Omental fat pad (tissue), 4 donors: Measurements from ENCODE around the gene FAM131C. TPM values are rescaled to one million over a fixed set of nuclear protein-coding genes. Genes with fewer than 3 reads are reported as not detected.
"Not testable (repeated sequence)": the region's sequence is repeated elsewhere in the genome, so short reads cannot be mapped to it uniquely, and the experiment has no call there.

Experiments
- ATAC-seq: fragments of 150-250 bp; one replicate; pipeline ENCODE4 v1.9.1; 2016; ENCODE audit warnings: mild to moderate bottlenecking, moderate library complexity; ENCODE audit not compliant: low FRiP score
- DNase-seq: peaks from one replicate; pipeline ENCODE4 v3.0.0-alpha.2; 2019; ENCODE audit warnings: low spot score
- total RNA-seq, 4 donors: library from RNA; depleted of rRNA; stranded (reverse); fragments of >200 nt; gene quantifications; one replicate each; pipeline ENCODE4 v1.1.0, GENCODE V29; 2016
- TF ChIP-seq, protein P1 (sequence below), 3 donors: fragments of 450-650 bp; IDR thresholded peaks; one replicate each; pipeline ENCODE4 v1.5.1; 2016 to 2017; ENCODE audit warnings: antibody characterized with exemption in 3 of 3, mild to moderate bottlenecking in 3 of 3, moderate library complexity in 2 of 3

The FAM131C gene
- total RNA-seq, 4 donors from 2014 or later = not detected

DNA sequence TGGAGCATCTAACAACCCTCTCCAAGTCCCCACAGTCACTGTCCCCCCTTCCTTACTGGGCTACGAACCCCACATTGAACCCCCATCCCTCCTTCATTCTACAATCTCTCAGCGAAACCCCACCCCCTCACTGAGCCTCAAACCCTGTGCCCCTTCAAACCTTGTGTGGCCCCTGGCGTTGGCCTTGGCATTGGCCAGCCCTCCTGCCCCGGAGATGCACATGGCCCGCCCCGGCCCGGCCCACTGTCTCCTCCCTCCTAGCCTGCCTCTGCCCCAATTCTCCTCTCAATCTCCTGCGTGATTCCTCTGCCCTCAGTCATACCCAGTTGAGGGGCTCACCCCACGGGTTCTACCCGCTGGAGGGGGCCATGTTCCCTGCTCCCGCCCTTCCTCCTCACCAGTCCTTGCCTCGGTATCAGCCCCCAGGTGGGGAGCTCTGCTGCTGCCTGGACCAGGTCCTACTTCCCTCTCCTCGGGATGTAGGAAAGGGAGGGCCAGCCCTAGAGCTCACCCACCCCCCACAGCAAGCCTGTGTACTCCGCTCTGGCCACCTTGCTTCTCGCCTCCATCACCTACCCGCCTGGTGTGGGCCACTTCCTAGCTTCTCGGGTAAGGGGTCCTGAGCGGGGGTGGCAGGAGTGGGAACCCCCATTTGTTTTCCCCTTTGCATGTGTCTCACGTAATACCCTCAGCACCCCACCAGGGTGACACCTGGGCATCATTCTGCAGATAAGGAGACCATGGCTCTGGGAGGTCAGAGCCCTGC is 45.0 kb downstream of the FAM131C start:
- DNase-seq (no peak), ATAC-seq (no peak)
- TF ChIP-seq, protein P1, sequence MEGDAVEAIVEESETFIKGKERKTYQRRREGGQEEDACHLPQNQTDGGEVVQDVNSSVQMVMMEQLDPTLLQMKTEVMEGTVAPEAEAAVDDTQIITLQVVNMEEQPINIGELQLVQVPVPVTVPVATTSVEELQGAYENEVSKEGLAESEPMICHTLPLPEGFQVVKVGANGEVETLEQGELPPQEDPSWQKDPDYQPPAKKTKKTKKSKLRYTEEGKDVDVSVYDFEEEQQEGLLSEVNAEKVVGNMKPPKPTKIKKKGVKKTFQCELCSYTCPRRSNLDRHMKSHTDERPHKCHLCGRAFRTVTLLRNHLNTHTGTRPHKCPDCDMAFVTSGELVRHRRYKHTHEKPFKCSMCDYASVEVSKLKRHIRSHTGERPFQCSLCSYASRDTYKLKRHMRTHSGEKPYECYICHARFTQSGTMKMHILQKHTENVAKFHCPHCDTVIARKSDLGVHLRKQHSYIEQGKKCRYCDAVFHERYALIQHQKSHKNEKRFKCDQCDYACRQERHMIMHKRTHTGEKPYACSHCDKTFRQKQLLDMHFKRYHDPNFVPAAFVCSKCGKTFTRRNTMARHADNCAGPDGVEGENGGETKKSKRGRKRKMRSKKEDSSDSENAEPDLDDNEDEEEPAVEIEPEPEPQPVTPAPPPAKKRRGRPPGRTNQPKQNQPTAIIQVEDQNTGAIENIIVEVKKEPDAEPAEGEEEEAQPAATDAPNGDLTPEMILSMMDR (IDR thresholded peaks at IDR 0.05) = no peak

DNA sequence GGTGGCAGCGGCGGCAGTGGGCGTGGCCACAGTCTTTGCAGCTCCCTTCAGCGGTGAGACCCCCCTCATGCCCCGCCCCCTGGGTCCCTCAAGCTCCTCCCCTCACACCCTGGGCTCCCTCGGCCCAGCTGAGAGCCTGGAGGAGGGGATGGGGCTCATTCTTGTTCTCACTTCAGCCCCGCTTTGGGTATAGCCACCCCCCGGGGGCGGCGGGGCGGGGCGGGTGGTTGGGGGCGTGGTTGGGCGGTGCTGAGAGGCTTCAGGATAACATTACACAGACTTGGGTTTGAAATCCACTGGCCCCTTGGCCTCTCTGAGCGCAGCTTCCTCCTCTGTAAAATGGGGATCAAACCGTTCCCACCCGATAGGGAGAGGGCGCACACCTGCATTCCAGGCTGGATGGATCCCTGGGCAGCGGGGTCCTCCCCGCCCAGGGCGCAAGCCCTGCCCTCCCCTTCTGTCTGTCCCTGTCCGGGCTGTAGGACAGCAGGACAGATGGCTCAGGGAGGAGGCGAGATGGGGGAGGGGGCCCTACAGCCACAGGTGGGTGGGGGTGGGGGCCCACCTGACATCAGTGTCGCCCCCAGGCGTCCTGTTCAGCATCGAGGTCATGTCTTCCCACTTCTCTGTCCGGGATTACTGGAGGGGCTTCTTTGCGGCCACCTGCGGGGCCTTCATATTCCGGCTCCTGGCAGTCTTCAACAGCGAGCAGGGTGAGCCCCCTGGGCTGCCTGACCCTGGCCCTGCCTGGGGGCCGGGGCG is 46.5 kb downstream of the FAM131C start:
- TF ChIP-seq, protein P1 (IDR thresholded peaks at IDR 0.05) = no peak
- ATAC-seq (no peak), DNase-seq (no peak)

DNA sequence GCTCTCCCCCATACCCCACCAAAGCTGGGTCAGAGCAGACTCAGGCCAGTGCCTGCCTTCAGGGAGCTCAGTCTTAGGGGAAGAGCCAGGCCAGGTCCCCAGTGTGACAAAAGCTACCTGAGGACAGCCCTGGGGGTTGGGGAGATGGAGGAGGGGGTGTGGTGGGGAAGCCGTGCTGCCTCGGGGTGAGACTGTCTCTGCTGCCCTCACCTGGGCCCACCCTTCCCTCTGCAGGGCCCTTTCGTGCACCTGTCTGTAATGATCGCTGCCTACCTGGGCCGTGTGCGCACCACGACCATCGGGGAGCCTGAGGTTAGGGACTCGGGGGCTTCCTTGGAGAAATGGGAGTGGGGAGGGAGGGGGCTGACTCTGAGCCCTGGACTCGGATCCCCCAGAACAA is 47.1 kb downstream of the FAM131C start:
- DNase-seq, ATAC-seq: not testable (repeated sequence)

DNA sequence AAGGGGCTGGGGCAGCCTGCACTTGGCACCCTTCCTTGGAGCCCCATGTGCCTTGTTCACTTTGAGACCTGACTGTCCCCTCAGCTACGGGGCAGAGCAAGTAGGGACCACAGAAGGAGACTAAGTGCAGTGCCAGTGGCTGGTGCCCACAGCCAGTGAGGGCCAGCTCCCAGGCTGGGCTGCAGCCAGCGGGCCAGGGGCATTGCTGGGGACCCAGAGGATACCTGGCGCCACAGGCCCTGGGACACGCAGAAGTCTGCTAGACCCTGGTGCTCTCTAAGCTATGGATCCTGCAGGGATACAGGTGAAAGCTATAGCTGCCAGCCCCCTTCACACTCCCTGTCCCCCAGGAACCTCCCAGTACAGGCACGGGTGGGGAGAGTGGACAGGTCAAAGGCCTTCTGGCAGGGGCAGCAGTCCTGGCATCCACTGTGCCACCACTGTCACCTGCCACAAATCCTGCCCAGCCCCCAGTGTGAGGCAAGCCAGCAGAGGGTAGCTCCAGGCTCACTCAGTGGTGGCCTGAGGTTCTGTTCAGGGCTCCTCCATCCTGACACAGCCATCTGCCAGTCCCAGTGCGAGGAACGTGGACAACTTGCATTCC is 50.3 kb downstream of the FAM131C start:
- DNase-seq = no peak
- ATAC-seq = no peak
- TF ChIP-seq, protein P1 (IDR thresholded peaks at IDR 0.05) = no peak

DNA sequence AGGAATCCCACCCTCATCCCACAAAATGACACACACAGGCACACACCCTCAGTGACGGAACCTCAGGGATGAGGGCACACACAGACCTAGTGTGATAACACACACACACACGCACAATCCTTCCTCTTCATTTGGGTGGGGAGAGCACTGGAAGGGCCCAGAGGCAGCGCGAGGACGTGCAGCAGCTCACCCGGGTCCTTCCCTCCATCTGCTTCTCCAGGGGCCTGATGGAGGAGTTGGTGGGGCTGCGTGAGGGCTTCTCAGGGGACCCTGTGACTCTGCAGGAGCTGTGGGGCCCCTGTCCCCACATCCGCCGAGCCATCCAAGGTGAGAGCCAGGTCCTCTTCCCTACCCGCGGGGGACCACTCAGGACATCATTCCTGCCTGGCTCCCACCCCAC is 51.1 kb downstream of the FAM131C start:
- ATAC-seq (no peak), DNase-seq (no peak)
- TF ChIP-seq, protein P1 (IDR thresholded peaks at IDR 0.05) = no peak

DNA sequence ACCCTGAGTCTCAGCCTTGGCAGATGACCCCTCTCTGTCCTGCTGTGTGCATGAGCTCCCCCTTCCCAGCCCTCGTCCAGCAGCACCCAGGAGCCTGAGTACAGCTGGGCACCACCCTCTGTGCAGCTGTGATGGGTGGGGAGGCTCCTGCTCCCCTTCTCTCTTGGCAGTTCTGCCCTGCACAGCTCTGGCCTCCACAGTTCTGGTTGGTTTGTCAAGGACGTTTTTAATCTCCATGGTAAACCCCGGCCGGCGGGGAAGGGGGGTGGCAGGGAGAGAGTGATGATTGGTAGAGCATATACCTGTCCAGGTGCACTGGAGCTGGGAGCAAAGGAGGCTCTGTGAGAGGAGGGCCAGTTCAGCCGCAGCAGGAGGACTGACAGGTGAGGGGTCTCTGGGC is 51.8 kb downstream of the FAM131C start, which contains the start of gene CLCNKA:
CLCNKA (plus strand) TSS at position 356 of the 400 bp plus-strand sequence. CDS start 584 bp downstream, outside the sequence.
- TF ChIP-seq, protein P1 (IDR thresholded peaks at IDR 0.05) = no peak
- ATAC-seq = no peak
- DNase-seq = no peak

DNA sequence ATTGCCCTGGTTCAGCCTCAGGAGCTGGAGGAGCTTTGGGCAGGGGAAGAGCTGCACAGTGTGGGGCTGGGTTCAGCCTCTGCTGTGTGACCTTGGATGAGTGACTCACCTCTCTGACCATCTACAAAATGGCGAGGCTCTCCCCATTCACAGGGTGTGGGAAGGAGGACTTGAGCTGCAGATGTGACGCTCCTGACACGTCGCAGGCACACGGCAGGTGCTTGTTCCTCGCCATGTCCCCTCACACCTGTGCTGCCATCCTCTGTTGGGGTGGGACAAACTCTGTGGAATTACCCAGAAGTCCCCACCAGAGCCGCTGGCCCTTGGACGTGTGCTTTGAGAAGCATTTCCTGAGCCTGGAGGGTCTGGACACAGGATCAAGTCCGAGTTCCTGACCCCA is 52.6 kb downstream of the FAM131C start:
- not testable (repeated sequence) for DNase-seq, ATAC-seq
